ENCODE data around the gene CENPO. TPM values are rescaled to one million over a fixed set of nuclear protein-coding genes. Genes with fewer than 3 reads are reported as not detected.

CENPO gene
- polyA plus RNA-seq, 3 donors: 1.6 to 2.6 (median 2.3) TPM

DNA sequence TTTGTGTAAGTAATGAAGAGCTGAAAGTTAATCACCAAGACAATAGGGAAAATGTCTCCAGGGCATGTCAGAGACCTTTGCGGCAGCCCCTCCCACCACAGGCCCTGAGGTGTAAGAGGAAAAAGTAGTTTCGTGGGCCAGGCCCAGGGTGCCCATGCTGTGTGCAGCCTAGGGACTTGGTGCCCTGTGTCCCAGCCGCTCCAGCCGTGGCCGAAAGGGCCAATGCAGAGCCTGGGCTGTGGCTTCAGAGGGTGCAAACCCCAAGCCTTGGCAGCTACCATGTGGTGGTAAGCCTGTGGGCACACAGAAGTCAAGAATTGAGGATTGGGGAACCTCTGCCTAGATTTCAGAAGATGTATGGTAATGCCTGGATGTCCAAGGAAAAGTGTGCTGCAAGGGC lies 52.5 kb downstream of the CENPO start:
- peaks cover 22 to 32% (median 28%) of the 10 kb centered on the region in 7 donors for H3K9me3 Mint-ChIP-seq
- Histone ChIP-seq H3K27me3 (ENCODE audit: control insufficient read depth in 2 of 2, insufficient read depth in 2 of 2, low read length in 2 of 2) (no peaks in the 10 kb centered on the region), H3K79me2 (ENCODE audit: insufficient read depth, low read length) (no peaks in the 10 kb centered on the region), H3K9me3 (replicated peaks in 1 of 2; ENCODE audit: control insufficient read depth in 1 of 2, insufficient read depth in 1 of 2, low read length in 2 of 2) (peaks cover 0 to 42% of the 10 kb centered on the region in 2 donors), H3K4me1 (ENCODE audit: control insufficient read depth in 1 of 2, insufficient read depth in 2 of 2, low read length in 2 of 2) (no peaks in the 10 kb centered on the region), H3K27ac (ENCODE audit: low read depth in 1 of 2, low read length in 2 of 2) (no peak overlapping the region), H3K9ac (ENCODE audit: insufficient read depth, low read length, poor library complexity, severe bottlenecking) (no peak overlapping the region), H2AFZ (ENCODE audit: insufficient read depth, low read depth, low read length, poor library complexity, severe bottlenecking) (no peak overlapping the region), H3K36me3 (replicated peaks in 1 of 2; ENCODE audit: control insufficient read depth in 1 of 2, insufficient read depth in 2 of 2, low read length in 2 of 2) (no peaks in the 10 kb centered on the region), H3K4me2 (replicated peaks; ENCODE audit: extremely low read depth, low read length, poor library complexity, severe bottlenecking) (no peak overlapping the region), H3K4me3 (replicated peaks in 1 of 3; ENCODE audit: low read depth in 2 of 3, low read length in 3 of 3) (no peak overlapping the region), H4K20me1 (ENCODE audit: insufficient read depth, low read length) (no peaks in the 10 kb centered on the region)
- intact Hi-C loops (cut with micrococcal nuclease): no loop called here
- TF ChIP-seq, protein P1, sequence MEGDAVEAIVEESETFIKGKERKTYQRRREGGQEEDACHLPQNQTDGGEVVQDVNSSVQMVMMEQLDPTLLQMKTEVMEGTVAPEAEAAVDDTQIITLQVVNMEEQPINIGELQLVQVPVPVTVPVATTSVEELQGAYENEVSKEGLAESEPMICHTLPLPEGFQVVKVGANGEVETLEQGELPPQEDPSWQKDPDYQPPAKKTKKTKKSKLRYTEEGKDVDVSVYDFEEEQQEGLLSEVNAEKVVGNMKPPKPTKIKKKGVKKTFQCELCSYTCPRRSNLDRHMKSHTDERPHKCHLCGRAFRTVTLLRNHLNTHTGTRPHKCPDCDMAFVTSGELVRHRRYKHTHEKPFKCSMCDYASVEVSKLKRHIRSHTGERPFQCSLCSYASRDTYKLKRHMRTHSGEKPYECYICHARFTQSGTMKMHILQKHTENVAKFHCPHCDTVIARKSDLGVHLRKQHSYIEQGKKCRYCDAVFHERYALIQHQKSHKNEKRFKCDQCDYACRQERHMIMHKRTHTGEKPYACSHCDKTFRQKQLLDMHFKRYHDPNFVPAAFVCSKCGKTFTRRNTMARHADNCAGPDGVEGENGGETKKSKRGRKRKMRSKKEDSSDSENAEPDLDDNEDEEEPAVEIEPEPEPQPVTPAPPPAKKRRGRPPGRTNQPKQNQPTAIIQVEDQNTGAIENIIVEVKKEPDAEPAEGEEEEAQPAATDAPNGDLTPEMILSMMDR (IDR thresholded peaks at IDR 0.05): no peak
- H3K36me3 Mint-ChIP-seq: peaks cover 27 to 36% of the 10 kb centered on the region in 2 donors
- H3K4me1 Mint-ChIP-seq: no peaks in the 10 kb centered on the region
- peak overlapping the region in 1 of 7 donors; percentile 18 for H3K27ac Mint-ChIP-seq
- WGBS (ENCODE audit: insufficient coverage): 100% methylated on average over 5 of the region's 5 CpGs
- H3K4me3 Mint-ChIP-seq: no peak overlapping the region
- H3K27me3 Mint-ChIP-seq (ENCODE audit: low read depth in 3 of 3): peaks cover 0 to 2% (median 0%) of the 10 kb centered on the region in 3 donors
- no peak for DNase-seq

DNA sequence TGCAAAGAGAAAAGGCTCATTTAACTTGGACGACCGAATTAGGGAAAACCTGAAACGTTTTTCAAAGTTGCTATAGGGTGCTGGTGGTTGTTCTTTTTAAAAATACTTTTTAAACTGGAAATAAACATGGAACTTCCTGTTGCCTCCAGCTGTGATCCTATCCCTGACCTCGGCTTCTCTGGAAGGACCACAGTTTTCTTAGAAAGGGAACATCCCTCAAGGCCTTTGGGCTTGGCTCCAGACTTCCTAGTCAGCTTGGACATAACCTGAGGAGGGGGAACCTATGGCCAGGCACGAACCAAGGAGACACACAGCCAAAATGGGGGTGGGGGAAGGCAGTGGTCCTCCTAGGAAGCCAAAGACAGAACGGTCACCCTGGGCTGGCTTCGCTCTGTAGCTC lies 57.7 kb downstream of the CENPO start:
- peaks cover 1% of the 10 kb centered on the region for H3K4me1 Mint-ChIP-seq
- Histone ChIP-seq H3K27ac (ENCODE audit: low read depth in 1 of 2, low read length in 2 of 2) (no peak overlapping the region), H3K4me3 (replicated peaks in 1 of 3; ENCODE audit: low read depth in 2 of 3, low read length in 3 of 3) (no peak overlapping the region), H3K9me3 (replicated peaks in 1 of 2; ENCODE audit: control insufficient read depth in 1 of 2, insufficient read depth in 1 of 2, low read length in 2 of 2) (peaks cover 0 to 47% of the 10 kb centered on the region in 2 donors), H3K36me3 (replicated peaks in 1 of 2; ENCODE audit: control insufficient read depth in 1 of 2, insufficient read depth in 2 of 2, low read length in 2 of 2) (no peaks in the 10 kb centered on the region), H3K27me3 (ENCODE audit: control insufficient read depth in 2 of 2, insufficient read depth in 2 of 2, low read length in 2 of 2) (no peaks in the 10 kb centered on the region), H3K9ac (ENCODE audit: insufficient read depth, low read length, poor library complexity, severe bottlenecking) (no peak overlapping the region), H4K20me1 (ENCODE audit: insufficient read depth, low read length) (no peaks in the 10 kb centered on the region), H2AFZ (ENCODE audit: insufficient read depth, low read depth, low read length, poor library complexity, severe bottlenecking) (no peak overlapping the region), H3K79me2 (ENCODE audit: insufficient read depth, low read length) (no peaks in the 10 kb centered on the region), H3K4me2 (replicated peaks; ENCODE audit: extremely low read depth, low read length, poor library complexity, severe bottlenecking) (no peak overlapping the region), H3K4me1 (ENCODE audit: control insufficient read depth in 1 of 2, insufficient read depth in 2 of 2, low read length in 2 of 2) (no peaks in the 10 kb centered on the region)
- H3K36me3 Mint-ChIP-seq: peaks cover 33 to 39% of the 10 kb centered on the region in 2 donors
- H3K9me3 Mint-ChIP-seq: peaks cover 21 to 37% (median 29%) of the 10 kb centered on the region in 7 donors
- no peak for DNase-seq
- intact Hi-C loops (cut with micrococcal nuclease): no loop called here
- H3K27me3 Mint-ChIP-seq (ENCODE audit: low read depth in 3 of 3): peaks cover 0 to 2% (median 0%) of the 10 kb centered on the region in 3 donors
- no peak overlapping the region for H3K4me3 Mint-ChIP-seq
- H3K27ac Mint-ChIP-seq: no peak overlapping the region
- TF ChIP-seq, protein P1 (IDR thresholded peaks at IDR 0.05): no peak
- WGBS (ENCODE audit: insufficient coverage): 90% methylated on average over 5 of the region's 7 CpGs
